SK-N-MC (cell line): ENCODE data around the gene ALDH5A1.

Source experiments
- EZH2 ChIP-seq: fragments of 200-600 bp; sonication (generic); IDR thresholded peaks from one replicate; pipeline ENCODE4 v1.6.1; 2017; ENCODE audit warnings: antibody characterized with exemption
- FOXP2 ChIP-seq: optimal IDR thresholded peaks from 2 replicates; pipeline ENCODE3; 2011; ENCODE audit warnings: mild to moderate bottlenecking, moderate library complexity; ENCODE audit not compliant: insufficient read depth; ENCODE audit errors: extremely low read length, control extremely low read depth
- POLR2AphosphoS5 ChIP-seq: IDR thresholded peaks from 2 replicates; pipeline ENCODE4 v1.6.1; 2012; ENCODE audit warnings: mild to moderate bottlenecking, low read depth, low read length, borderline replicate concordance

- TF ChIP-seq POLR2AphosphoS5 = no peak
- TF ChIP-seq EZH2 = no peak
- TF ChIP-seq FOXP2 = no peak
Observed at GRCh38 chr6:24445704-24446103, 49.1 kb upstream of the ALDH5A1 start.
